Amygdala (tissue), 56 donors: ENCODE measurements around the gene EXD1.
"Not testable (repeated sequence)": the region's sequence is repeated elsewhere in the genome, so short reads cannot be mapped to it uniquely, and the experiment has no call there.

Experiments used
- DNase-seq, 56 donors: peaks; one replicate each; lab custom pipeline; 2025; lab: John Stamatoyannopoulos, UW

EXD1 gene

GRCh38 chr15:41151451-41152005, 79.0 kb downstream of the EXD1 start:
- no peak for DNase-seq

- DNase-seq = no peak
Measured at GRCh38 chr15:41150279-41150678, 80.3 kb downstream of the EXD1 start.

- DNase-seq = no peak
Measured at GRCh38 chr15:41148065-41148464, 82.5 kb downstream of the EXD1 start.

- no peak for DNase-seq
Measured at GRCh38 chr15:41139619-41140018, 90.9 kb downstream of the EXD1 start.

- DNase-seq = not testable (repeated sequence)
Measured at GRCh38 chr15:41139112-41139511, 91.4 kb downstream of the EXD1 start.

- DNase-seq = not testable (repeated sequence)
Measured at GRCh38 chr15:41135580-41135979, 95.0 kb downstream of the EXD1 start.

GRCh38 chr15:41133454-41133853, 97.1 kb downstream of the EXD1 start:
- no peak for DNase-seq
